RWPE2 (cell line): ENCODE results near the gene USH2A.

ENCODE experiments used
- ATAC-seq: fragments of 200-7000 bp; cut with Tn5 transposase; 3 replicates; pipeline ENCODE4 v1.9.1; 2021; ENCODE audit warnings: low read depth
- DNase-seq: peaks from one replicate; pipeline ENCODE4 v3.0.0-alpha.2; 2020; ENCODE audit warnings: low spot score
- H3K27ac ChIP-seq: fragments of 450-650 bp; 2 replicates; pipeline ENCODE4 v1.5.1; 2017; ENCODE audit warnings: mild to moderate bottlenecking; ENCODE audit not compliant: poor library complexity, severe bottlenecking
- H3K27me3 ChIP-seq: fragments of 250-450 bp; sonication (Bioruptor Pico); 2 replicates; pipeline ENCODE4 v1.5.1; 2021; ENCODE audit warnings: mild to moderate bottlenecking, moderate library complexity; ENCODE audit not compliant: insufficient read depth, poor library complexity, severe bottlenecking
- H3K36me3 ChIP-seq: fragments of 250-450 bp; sonication (Bioruptor Pico); 2 replicates; pipeline ENCODE4 v1.5.1; 2020; ENCODE audit warnings: low read depth, mild to moderate bottlenecking, moderate library complexity
- H3K4me1 ChIP-seq: fragments of 250-450 bp; sonication (Bioruptor Pico); 2 replicates; pipeline ENCODE4 v1.5.1; 2021; ENCODE audit warnings: mild to moderate bottlenecking, moderate library complexity; ENCODE audit not compliant: insufficient read depth, poor library complexity, severe bottlenecking
- H3K4me3 ChIP-seq: fragments of 250-450 bp; sonication (Bioruptor Pico); 2 replicates; pipeline ENCODE4 v1.5.1; 2021; ENCODE audit warnings: mild to moderate bottlenecking, moderate library complexity; ENCODE audit not compliant: severe bottlenecking
- H3K9me3 ChIP-seq: fragments of 250-450 bp; sonication (Bioruptor Pico); 2 replicates; pipeline ENCODE4 v1.5.1; 2021; ENCODE audit warnings: mild to moderate bottlenecking, moderate library complexity; ENCODE audit not compliant: severe bottlenecking
- CTCF ChIP-seq: fragments of 450-650 bp; IDR thresholded peaks from one replicate; pipeline ENCODE4 v1.5.1; 2017; ENCODE audit warnings: mild to moderate bottlenecking, moderate library complexity; ENCODE audit not compliant: poor library complexity, severe bottlenecking

The USH2A gene

GRCh38 chr1:216047811-216048572 lies 375.3 kb downstream of the USH2A start:
- TF ChIP-seq CTCF, result no peak
- Histone ChIP-seq H3K4me3 (no peak overlapping the region), H3K36me3 (no peaks in the 10 kb centered on the region), H3K4me1 (no peaks in the 10 kb centered on the region), H3K9me3 (no peaks in the 10 kb centered on the region), H3K27me3 (no peaks in the 10 kb centered on the region), H3K27ac (no peak overlapping the region)
- no peak for DNase-seq
- no peak for ATAC-seq

GRCh38 chr1:216046336-216046735 lies 376.9 kb downstream of the USH2A start:
- H3K4me1 ChIP-seq, result no peaks in the 10 kb centered on the region
- ATAC-seq (no peak), DNase-seq (no peak)
- H3K36me3 ChIP-seq, result no peaks in the 10 kb centered on the region
- TF ChIP-seq CTCF, result no peak
- H3K27ac ChIP-seq, result no peak overlapping the region
- no peak overlapping the region for H3K4me3 ChIP-seq
- H3K27me3 ChIP-seq, result no peaks in the 10 kb centered on the region
- no peaks in the 10 kb centered on the region for H3K9me3 ChIP-seq

GRCh38 chr1:216045400-216045799 lies 377.8 kb downstream of the USH2A start:
- Histone ChIP-seq H3K9me3 (no peaks in the 10 kb centered on the region), H3K4me1 (no peaks in the 10 kb centered on the region), H3K27ac (no peak overlapping the region), H3K4me3 (no peak overlapping the region), H3K36me3 (no peaks in the 10 kb centered on the region), H3K27me3 (no peaks in the 10 kb centered on the region)
- DNase-seq (no peak), ATAC-seq (peak; percentile 40; the same call in 1 of the 3 replicates)
- no peak for TF ChIP-seq CTCF

GRCh38 chr1:216044538-216044937 lies 378.7 kb downstream of the USH2A start:
- H3K36me3 ChIP-seq, result no peaks in the 10 kb centered on the region
- no peak for TF ChIP-seq CTCF

GRCh38 chr1:216034506-216034905 lies 388.7 kb downstream of the USH2A start:
- ATAC-seq (no peak), DNase-seq (no peak)
- H3K36me3 ChIP-seq, result no peaks in the 10 kb centered on the region
- no peak overlapping the region for H3K4me3 ChIP-seq
- no peaks in the 10 kb centered on the region for H3K9me3 ChIP-seq
- no peak overlapping the region for H3K27ac ChIP-seq
- no peaks in the 10 kb centered on the region for H3K27me3 ChIP-seq
- TF ChIP-seq CTCF, result peak; percentile 29
- no peaks in the 10 kb centered on the region for H3K4me1 ChIP-seq

More at GRCh38 chr1:216044538-216044937, 378.7 kb downstream of the USH2A start:
- DNase-seq (no peak), ATAC-seq (no peak)
- Histone ChIP-seq H3K4me1 (no peaks in the 10 kb centered on the region), H3K27me3 (no peaks in the 10 kb centered on the region), H3K9me3 (no peaks in the 10 kb centered on the region), H3K4me3 (no peak overlapping the region), H3K27ac (no peak overlapping the region)
